Thyroid gland (tissue), 4 donors: ENCODE results near the gene ESYT2. TPM values are rescaled to one million over a fixed set of nuclear protein-coding genes. Genes with fewer than 3 reads are reported as not detected.

Source experiments
- DNase-seq, 2 donors: peaks; one replicate each; pipeline ENCODE4 v3.0.0-alpha.2; 2019
- H3K27ac ChIP-seq, 3 donors: fragments of 200-600 bp; sonication (generic); 1 replicate in 2 of 3; 2 replicates in 1 of 3; pipeline ENCODE4 v1.5.1; 2016 to 2019; ENCODE audit warnings: mild to moderate bottlenecking in 1 of 3, moderate library complexity in 1 of 3
- H3K27me3 ChIP-seq: fragments of 200-600 bp; sonication (generic); one replicate; pipeline ENCODE4 v1.5.1; 2019
- H3K36me3 ChIP-seq, 2 donors: fragments of 200-600 bp; sonication (generic); one replicate each; pipeline ENCODE4 v1.5.1; 2016 to 2019
- H3K4me1 ChIP-seq, 2 donors: fragments of 200-600 bp; sonication (generic); one replicate each; pipeline ENCODE4 v1.5.1; 2017 to 2019
- H3K4me3 ChIP-seq, 3 donors: fragments of 200-600 bp; sonication (generic); replicated peaks in 1 of 3; 1 replicate in 2 of 3; 2 replicates in 1 of 3; pipeline ENCODE4 v1.5.1; 2016; ENCODE audit warnings: mild to moderate bottlenecking in 1 of 3
- H3K9me3 ChIP-seq: fragments of 200-600 bp; sonication (generic); one replicate; pipeline ENCODE4 v1.5.1; 2017
- CTCF ChIP-seq, 6 experiments: fragments of 200-600 bp in 3 of 6; fragments of 450-650 bp in 3 of 6; sonication (generic) in 3 of 6; IDR thresholded peaks; one replicate each; pipeline ENCODE4 v1.5.1; 2016 to 2019; ENCODE audit warnings: antibody characterized with exemption in 6 of 6, mild to moderate bottlenecking in 2 of 6, inconsistent platforms in 1 of 6, moderate library complexity in 1 of 6
- POLR2A ChIP-seq, 2 donors: fragments of 450-650 bp; IDR thresholded peaks; one replicate each; pipeline ENCODE4 v1.6.1; 2017; ENCODE audit warnings: antibody characterized with exemption in 2 of 2, mild to moderate bottlenecking in 2 of 2, moderate library complexity in 1 of 2
- WGBS, 2 donors: methylation state at CpG; one replicate each; pipeline ENCODE4 v1.1.5; 2017; 5-methylcytosine and 5-hydroxymethylcytosine counted together
- intact Hi-C: fragments of 100-400 bp; cut with DNase I; formaldehyde crosslinking; loops from one replicate; pipeline ENCODE4 v1.15.1; 2023
- total RNA-seq, 4 donors: library from RNA; depleted of rRNA; stranded (reverse); fragments of >200 nt; gene quantifications; one replicate each; pipeline ENCODE4 v1.2.3, GENCODE V29; 2016

Gene ESYT2
- total RNA-seq, 4 donors from 2014 or later, result 102 to 123 (median 116) TPM

DNA sequence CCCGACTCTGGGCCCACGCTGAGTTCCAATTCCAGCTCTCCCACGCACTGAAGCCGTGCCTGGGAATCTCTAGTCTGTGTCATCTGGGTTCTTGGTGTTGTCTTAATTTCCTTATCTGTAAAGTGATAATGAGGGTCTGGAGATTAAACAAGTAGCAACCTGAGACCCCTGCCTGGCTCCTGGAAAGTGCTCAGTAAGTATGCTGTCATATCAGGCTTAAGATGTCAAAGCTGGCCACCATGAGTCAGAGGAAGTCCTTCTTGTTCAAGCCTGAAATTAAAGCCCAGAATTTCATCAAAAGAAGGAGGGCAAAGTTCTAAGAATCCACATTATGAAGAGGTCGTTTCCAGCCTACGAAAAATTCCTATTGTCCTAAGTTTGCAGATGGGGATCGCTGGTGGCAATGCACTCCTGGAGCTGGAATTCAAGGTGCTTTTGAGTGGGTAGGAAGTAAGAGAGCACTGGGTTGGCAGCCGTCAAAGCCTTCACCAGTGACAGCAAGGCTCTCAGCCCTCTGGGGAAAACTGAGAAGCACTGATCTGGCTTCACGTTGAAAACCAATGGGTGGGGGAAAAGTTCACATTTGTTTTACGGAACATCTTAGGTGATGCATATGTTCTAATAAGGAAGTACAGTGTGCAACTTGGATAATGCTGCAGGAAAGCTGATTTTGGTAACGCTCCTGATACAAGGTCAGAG lies 74.4 kb downstream of the ESYT2 start:
- Histone ChIP-seq H3K27ac (no peak overlapping the region), H3K9me3 (no peaks in the 10 kb centered on the region), H3K27me3 (no peaks in the 10 kb centered on the region), H3K36me3 (peaks cover 0 to 7% of the 10 kb centered on the region in 2 donors), H3K4me3 (no peak overlapping the region), H3K4me1 (peaks cover 4 to 15% of the 10 kb centered on the region in 2 donors)
- no peak for DNase-seq
- intact Hi-C loops, result no loop called here
- 75 to 85% methylated on average over 11 of the region's 11 CpGs for WGBS, 2 donors
- no peak for TF ChIP-seq POLR2A (IDR thresholded peaks at IDR 0.05)
- no peak for TF ChIP-seq CTCF (IDR thresholded peaks at IDR 0.05)

DNA sequence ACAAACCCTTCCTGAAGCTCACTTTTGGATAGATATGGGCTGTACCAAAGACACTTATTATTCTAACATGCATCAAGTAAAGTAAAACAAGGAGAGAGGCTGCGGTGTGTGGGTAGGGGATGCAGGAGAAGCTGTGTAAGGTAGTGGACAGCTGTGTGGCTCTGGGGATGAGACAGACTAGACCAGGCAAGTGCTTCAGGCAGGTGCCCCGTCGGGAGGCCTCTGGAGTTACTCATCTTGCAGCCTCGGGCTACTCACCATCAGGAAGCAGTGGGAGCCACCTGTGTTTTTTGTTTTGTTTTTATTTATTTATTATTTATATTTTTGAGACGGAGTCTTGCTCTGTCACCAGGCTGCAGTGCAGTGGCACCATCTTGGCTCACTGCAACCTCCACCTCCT lies 75.4 kb downstream of the ESYT2 start:
- H3K4me1 ChIP-seq, result peaks cover 4 to 5% of the 10 kb centered on the region in 2 donors
- peaks cover 0 to 7% of the 10 kb centered on the region in 2 donors for H3K36me3 ChIP-seq
- no peak overlapping the region for H3K4me3 ChIP-seq
- intact Hi-C loops, result no loop called here
- no peak for TF ChIP-seq CTCF (IDR thresholded peaks at IDR 0.05)
- no peak for TF ChIP-seq POLR2A (IDR thresholded peaks at IDR 0.05)
- no peaks in the 10 kb centered on the region for H3K27me3 ChIP-seq
- no peak overlapping the region for H3K27ac ChIP-seq
- 95 to 98% methylated on average over 5 of the region's 5 CpGs for WGBS, 2 donors
- DNase-seq, result no peak
- H3K9me3 ChIP-seq, result no peaks in the 10 kb centered on the region

- intact Hi-C loops, result no loop called here
- TF ChIP-seq POLR2A (IDR thresholded peaks at IDR 0.05) (no peak), CTCF (IDR thresholded peaks at IDR 0.05) (no peak)
- DNase-seq, result no peak
- H3K36me3 ChIP-seq, result peaks cover 2 to 10% of the 10 kb centered on the region in 2 donors
- H3K27me3 ChIP-seq, result no peaks in the 10 kb centered on the region
- 81 to 89% methylated on average over 3 of the region's 3 CpGs for WGBS, 2 donors
- H3K4me3 ChIP-seq, result no peak overlapping the region
- H3K4me1 ChIP-seq, result peaks cover 4% of the 10 kb centered on the region in 2 donors
- no peaks in the 10 kb centered on the region for H3K9me3 ChIP-seq
- no peak overlapping the region for H3K27ac ChIP-seq
These were observed 77.6 kb downstream of the ESYT2 start for GRCh38 chr7:158751751-158752150.

- TF ChIP-seq CTCF (IDR thresholded peaks at IDR 0.05), result no peak
- TF ChIP-seq POLR2A (IDR thresholded peaks at IDR 0.05), result no peak
- 94 to 97% methylated on average over 2 of the region's 2 CpGs for WGBS, 2 donors
- H3K27ac ChIP-seq, result no peak overlapping the region
These were observed 78.1 kb downstream of the ESYT2 start for GRCh38 chr7:158751199-158751598.

DNA sequence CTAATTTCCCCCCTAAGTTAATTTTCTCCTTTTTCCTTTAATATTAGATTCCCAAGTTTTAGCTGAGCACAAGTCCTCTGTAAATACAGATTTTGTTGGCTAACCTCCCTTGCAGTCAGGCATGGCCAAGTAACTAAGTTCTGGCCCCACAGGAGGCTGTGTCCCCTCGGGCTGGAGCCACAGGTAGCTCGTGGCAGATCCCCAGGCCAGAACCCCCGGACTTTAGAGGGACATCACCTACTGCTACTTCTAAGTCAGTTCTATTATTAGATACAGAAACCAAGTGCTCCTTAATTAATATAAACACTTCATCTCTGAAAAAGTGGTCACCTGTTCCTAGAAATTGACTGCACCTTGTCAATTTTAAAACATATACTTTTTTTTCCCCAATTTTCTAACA lies 78.6 kb downstream of the ESYT2 start:
- H3K4me3 ChIP-seq, result no peak overlapping the region
- peaks cover 7 to 14% of the 10 kb centered on the region in 2 donors for H3K36me3 ChIP-seq
- DNase-seq, result peak; percentile 19 to 24
- intact Hi-C loops, result no loop called here
- no peak overlapping the region for H3K27ac ChIP-seq
- peaks cover 4% of the 10 kb centered on the region in 2 donors for H3K4me1 ChIP-seq
- 29 to 34% methylated on average over 3 of the region's 3 CpGs for WGBS, 2 donors
- no peaks in the 10 kb centered on the region for H3K9me3 ChIP-seq
- TF ChIP-seq POLR2A (IDR thresholded peaks at IDR 0.05) (no peak), CTCF (IDR thresholded peaks at IDR 0.05) (no peak)
- no peaks in the 10 kb centered on the region for H3K27me3 ChIP-seq

More at GRCh38 chr7:158751199-158751598, 78.1 kb downstream of the ESYT2 start:
- H3K9me3 ChIP-seq, result no peaks in the 10 kb centered on the region
- intact Hi-C loops, result no loop called here
- H3K36me3 ChIP-seq, result peaks cover 3 to 14% of the 10 kb centered on the region in 2 donors
- no peak for DNase-seq
- H3K27me3 ChIP-seq, result no peaks in the 10 kb centered on the region
- no peak overlapping the region for H3K4me3 ChIP-seq
- peaks cover 4% of the 10 kb centered on the region in 2 donors for H3K4me1 ChIP-seq
